NCI-H774 (cell line): ENCODE results near the gene OR2W3.
"Not testable (repeated sequence)": the region's sequence is repeated elsewhere in the genome, so short reads cannot be mapped to it uniquely, and the experiment has no call there.

Experiments used
- DNase-seq: peaks from one replicate; lab custom pipeline; 2025; lab: John Stamatoyannopoulos, UW

Gene OR2W3

DNA sequence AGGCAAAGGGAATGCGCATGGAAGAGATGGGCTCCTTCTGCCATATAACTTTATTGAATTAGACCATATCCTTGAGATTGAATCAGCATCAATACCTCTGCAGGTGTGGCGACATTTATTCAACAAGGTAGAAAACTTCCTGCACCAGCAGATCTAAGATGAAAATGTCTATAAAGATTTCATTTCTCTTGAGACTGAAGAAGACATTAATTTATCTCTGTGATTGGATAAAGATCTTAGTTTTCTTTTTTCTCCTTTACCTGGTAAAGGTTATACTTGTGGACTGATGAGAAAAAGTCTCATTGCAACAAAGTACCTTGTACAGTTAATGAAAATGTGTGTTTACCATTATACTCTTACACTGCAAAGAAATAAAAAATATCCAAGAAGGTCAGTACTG lies 24.6 kb downstream of the OR2W3 start, which contains the start of gene OR2T8:
Gene OR2T8, plus strand, starts transcription at position 301 of the 400 bp plus-strand sequence. CDS start 766 bp downstream, outside the sequence.
- no peak for DNase-seq

- no peak for DNase-seq
Observed at GRCh38 chr1:247923941-247924340, 28.6 kb downstream of the OR2W3 start.

- DNase-seq = no peak
Observed at GRCh38 chr1:247924868-247925267, 29.5 kb downstream of the OR2W3 start, which contains the start of gene OR2AJ1. OR2AJ1 (plus strand) TSS chr1:247924889; CDS start chr1:247933769, 8,880 bp downstream.

GRCh38 chr1:247933989-247934388 lies 38.6 kb downstream of the OR2W3 start:
- no peak for DNase-seq

DNA sequence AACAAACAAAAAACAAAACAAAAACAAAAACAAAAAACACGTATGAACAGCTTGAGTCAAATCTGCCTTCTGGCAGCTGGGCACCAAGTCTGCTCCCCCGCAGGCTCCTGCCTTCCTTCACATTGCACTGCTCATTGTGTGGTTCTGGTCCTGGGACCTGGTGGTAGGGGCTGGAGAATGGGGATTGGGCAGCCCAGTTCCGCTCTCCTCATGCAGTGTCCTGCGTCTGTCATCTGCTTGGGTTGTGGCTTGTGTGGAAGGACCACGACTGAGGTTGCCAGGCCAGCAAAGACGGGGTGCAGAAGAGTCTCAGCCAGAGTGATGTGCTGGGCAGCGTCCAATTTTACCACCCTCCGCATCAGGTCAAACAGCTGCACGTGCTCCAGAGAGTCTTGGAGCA lies 40.4 kb downstream of the OR2W3 start:
- DNase-seq = no peak

GRCh38 chr1:247936415-247936814 lies 41.0 kb downstream of the OR2W3 start:
- no peak for DNase-seq

DNA sequence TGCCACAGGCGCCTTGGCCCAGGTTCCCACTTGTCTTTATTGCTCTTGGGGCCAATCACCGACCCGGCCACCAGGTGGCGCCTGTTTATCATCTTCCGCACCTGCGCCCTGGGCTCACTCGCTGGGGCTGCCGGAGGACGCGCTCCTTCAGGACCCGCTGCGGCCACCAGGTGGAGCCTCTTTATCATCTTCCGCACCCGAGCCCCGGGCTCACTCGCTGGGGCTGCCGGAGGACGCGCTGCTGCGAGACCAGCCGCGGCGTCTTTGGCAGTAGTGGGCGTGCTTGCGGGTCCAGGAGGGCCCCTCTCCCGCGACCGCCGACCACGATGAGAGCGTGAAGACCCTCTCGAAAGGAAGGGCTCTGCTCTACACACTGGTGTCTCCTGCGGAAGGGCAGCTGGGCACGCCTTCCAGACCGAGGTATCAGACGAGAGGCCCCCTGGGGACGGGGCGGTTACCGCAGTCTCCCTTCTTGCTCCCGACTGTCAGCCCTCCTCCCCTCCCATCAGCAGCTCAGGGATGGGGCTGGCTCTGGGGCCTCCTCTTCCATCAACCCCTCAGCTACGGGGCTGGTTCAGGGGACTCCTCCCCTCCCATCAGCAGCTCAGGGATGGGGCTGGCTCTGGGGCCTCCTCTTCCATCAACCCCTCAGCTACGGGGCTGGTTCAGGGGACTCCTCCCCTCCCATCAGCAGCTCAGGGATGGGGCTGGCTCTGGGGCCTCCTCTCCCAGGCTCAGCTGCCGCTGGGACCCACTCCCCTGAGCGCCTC lies 41.8 kb downstream of the OR2W3 start:
- not testable (repeated sequence) for DNase-seq

- no peak for DNase-seq
Observed at GRCh38 chr1:247942624-247943023, 47.2 kb downstream of the OR2W3 start.
